Stimulated activated CD4-positive, alpha-beta T cell treated with anti-CD3 and anti-CD28 coated beads, TNF-alpha, amount 100 ng/mL, for 48 hours (primary cell): ENCODE results near the gene RNLS.
A peak's percentile ranks its signal among the peaks of the same experiment; 100 is the strongest.

Source experiments
- DNase-seq, 3 donors: peaks; one replicate each; pipeline ENCODE4 v3.0.0-alpha.2; 2020; ENCODE audit warnings: low read depth in 3 of 3

Gene RNLS

DNA sequence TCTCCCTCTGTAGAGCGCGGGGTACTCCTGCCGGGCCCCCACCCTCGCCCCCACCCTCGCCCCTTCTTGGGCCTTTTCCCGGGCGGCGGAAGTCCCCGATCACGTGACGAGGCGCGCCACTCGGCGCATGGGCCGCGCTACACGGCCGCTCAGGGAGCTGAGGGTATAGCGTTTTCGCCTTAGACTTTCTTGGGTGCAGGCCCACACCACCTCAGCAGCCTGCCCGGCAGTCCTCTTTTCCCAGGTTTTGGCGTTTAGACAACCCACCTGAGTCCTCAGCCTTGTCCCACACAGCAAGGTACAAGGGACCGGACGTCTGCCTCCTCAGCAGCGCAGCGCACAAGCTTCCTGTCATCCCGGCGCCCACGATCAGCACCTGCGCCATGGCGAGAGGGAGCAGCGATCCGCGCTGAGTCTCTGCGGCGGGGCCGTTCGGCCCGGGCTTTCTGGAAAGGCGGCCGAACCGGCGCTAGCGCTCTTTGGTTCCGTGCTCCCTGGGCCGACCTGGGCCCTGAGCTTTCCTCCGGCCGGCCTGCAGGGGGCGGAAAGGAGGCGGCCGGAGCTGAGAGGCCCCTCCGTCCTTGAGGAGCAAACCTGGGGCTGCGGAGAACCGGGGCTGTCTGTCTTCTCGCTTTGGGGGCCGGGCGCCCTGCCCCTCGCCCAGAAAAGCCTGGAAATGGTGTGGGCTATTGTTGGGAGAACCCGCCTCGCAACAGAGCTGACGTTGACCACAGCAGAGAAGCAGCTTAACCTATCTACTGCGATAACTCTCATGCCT lies at the start of gene RNLS:
Gene RNLS, minus strand, starts transcription at position 513 of the 778 bp plus-strand sequence.
- peak; percentile 38 to 68 (median 46) for DNase-seq

GRCh38 chr10:88624840-88625239 lies 41.7 kb upstream of the RNLS start:
- no peak for DNase-seq

GRCh38 chr10:88623835-88624234 lies 40.7 kb upstream of the RNLS start:
- DNase-seq = no peak

GRCh38 chr10:88620441-88620840 lies 37.3 kb upstream of the RNLS start:
- no peak for DNase-seq

DNA sequence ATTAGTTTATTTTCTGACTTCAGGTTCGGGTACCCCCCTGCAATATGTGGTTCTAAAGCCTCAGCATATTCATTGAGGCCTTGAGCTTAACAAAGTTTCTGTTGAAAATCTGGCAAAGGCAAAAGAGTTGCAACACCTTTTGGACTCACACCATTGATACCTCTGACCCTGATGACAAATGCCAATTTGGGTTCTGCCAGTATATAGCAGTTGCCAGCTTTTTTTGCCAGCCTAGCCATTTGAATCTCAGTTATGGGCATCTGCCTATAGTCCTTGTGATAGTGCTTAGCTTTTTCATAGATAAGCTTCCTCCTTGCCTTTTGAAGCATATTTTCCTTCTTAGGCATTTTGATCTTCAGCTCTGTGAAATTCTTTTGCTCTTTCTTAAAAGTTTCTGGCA lies 35.4 kb upstream of the RNLS start:
- DNase-seq = no peak

DNA sequence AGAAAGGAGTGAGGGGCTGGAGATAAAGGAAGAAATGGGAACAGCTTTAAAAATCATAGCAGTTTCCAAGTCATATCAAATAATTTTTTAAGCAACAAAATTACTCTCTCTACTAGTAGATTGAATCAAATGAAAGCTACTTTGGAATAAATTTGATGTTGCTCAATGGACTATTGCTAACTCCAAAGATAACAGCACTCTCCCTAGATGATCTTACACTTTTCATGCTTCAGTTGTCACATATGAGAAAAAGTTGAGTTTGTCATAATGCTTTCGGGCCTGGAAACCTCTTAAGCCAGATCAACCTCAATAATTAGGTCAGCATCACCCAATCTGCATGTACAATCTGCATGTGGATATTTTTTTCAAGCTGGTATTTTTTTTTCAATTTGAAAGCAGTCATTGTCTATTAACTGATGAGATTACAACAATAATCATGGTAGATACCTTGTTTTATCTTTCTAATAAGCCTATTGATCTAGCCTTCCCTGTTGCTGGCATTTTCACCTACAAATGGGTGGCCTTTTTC lies 34.7 kb upstream of the RNLS start:
- DNase-seq = no peak

GRCh38 chr10:88616250-88616977 lies 33.3 kb upstream of the RNLS start:
- no peak for DNase-seq

- DNase-seq = no peak
Measured at GRCh38 chr10:88608780-88609179, 25.7 kb upstream of the RNLS start.

DNA sequence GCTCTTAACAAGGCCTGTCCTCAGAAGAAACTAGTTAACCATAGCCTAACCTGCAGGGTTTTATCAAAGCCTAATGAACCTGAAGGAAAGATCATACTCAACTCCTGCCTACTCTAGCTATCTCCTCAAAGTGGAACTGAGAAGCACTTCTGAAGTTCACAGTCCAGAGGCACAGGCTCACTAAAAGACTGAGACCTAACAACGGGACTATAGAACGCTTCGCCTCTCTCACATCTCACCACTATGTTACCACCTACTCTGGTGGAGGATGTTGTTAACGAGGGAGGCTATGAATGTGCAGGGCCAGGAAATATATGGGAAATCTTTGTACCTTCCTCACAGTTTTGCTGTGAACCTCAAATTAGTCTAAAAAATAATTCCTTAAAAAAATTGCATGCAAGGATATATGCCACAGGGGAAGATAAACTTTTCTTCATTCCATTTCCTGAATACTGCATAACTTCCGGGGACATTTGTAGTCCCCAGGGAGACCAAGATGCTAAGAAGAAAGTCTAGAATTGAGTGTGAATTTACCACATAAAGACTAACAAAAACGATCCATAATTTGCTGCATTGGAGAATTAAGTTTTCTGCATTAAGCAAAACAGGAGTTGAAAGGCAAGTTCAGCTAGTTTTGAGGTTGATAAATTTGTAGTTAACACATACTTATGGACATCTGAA lies 25.1 kb upstream of the RNLS start:
- DNase-seq = no peak

- no peak for DNase-seq
Measured at GRCh38 chr10:88598055-88598454, 14.9 kb upstream of the RNLS start.

DNA sequence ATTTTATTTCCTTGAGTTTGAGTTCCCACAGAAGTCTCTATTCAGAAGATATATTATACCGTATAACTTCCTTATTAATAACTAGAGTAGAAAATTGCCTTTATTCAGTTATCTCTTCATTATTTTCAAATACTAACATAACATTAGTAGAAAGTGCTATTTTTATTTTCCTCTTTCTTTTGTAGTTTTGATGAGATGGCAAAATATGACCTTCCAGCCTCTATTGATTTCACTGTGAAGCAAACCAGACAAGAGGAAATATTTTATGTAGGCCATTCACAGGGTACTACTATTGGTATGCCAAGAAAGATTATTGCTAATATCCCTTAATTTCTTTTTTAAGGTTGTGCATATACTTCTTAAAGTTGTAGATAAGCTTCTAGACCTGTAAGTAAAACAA lies 11.4 kb upstream of the RNLS start:
- DNase-seq = no peak

- DNase-seq = no peak
Measured at GRCh38 chr10:88592906-88593305, 9.8 kb upstream of the RNLS start.

DNA sequence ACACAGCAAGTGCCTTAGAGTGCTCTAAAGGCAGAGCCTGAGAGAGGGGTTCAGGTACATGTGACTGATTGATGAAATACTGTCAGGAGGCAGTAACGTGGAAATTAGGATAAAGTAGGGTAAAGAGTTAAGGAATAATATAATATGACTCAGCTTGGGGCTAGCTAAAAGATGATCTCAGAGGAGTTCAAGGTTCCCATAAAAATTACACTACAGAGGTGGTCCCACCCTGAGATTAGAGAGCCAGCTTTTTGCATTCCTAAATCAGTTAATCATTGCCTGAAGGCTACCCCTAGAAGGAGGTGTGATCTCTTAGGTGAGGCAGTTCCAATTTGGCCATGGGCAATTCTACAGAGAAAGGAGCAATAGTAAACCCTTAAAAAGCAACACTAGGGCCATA lies 9.3 kb upstream of the RNLS start:
- DNase-seq = no peak

DNA sequence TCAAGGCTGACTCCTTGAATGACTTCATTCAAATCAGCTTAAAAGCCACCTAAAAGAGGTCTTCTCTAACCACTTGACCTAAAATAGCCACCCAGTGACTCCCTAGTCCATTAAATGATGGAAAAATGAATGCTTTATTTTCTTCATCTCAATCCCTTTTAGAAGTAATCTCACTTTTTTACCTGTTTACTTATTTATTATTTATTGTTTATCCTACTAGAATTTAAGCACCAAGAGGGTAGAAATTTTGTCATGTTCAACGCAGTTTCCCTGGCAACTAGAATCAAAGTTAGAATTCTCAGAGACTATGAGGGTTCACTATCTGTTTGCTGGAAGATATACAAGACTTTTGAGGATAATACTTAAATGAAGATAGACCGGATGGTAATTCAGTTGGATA lies 3.3 kb upstream of the RNLS start, which contains the start of gene LIPJ:
Gene LIPJ, plus strand, starts transcription at position 301 of the 400 bp plus-strand sequence. CDS start 3,926 bp downstream, outside the sequence.
- no peak for DNase-seq

GRCh38 chr10:88583584-88583957 lies 453 bp upstream of the RNLS start:
- DNase-seq = no peak

DNA sequence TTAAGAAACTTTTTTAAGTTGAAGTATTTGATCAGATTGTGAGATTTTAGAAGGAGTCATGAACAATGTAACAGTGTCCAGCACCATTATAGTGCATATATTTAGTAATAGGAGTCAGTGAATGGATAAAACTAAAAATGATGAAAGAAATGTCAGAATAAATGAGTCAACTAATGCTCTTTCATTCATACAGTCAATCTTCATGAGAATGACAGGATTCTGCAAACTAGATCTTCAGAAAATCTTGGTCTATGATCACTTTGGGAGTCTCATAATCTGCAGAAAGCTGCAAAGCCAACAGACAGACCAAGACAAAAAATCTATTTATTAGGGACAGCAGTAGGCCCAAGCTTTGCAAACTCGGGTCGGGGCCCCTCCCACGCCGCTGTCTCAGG lies 710 bp downstream of the RNLS start:
- DNase-seq = no peak

- no peak for DNase-seq
Measured at GRCh38 chr10:88565072-88565471, 18.0 kb downstream of the RNLS start.

DNA sequence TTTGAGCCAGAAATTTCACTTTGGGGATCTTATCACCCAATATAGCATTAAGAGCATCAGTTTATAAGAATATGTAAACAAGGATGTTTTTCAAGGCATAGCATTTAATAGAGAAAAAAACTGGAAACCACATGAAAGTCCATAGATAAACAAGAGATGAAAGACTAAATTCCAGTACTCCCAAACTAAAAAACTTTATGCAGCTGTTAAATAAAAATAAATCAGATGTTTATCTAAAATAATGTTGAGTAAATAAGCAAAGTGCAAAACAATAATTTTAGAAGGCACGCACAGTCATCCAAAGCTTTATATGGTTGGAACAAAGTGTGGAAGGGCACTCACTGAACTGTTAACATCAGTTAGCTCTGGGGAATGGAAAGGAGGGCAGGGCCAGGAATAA lies 21.0 kb downstream of the RNLS start:
- DNase-seq = no peak

DNA sequence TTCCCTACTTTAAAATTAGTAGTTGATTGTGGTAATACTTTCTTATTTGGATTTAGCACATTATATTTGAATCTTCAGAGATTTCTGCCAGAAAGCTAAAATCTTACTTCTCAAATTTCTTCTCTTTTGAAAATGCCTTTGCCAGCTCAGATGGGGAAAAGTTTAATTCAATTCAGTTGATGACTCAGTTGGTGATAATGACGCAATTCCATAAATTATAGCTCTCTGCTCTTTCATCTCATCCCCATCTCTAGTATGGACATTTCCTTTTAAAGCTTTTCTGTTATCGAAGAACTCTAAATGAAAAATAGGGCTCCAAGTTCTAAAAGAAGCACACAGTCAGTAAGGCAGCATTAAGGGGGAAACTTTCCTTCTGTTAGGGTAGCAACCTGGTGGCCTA lies 25.5 kb downstream of the RNLS start:
- no peak for DNase-seq

GRCh38 chr10:88557256-88557655 lies 25.9 kb downstream of the RNLS start:
- no peak for DNase-seq

- no peak for DNase-seq
Measured at GRCh38 chr10:88555190-88555908, 27.8 kb downstream of the RNLS start.
